Neural progenitor cell (in vitro differentiated cells): ENCODE data around the gene CCL23.

Source experiments
- EZH2 ChIP-seq: fragments of 200-600 bp; sonication (generic); IDR thresholded peaks from 2 replicates; pipeline ENCODE4 v1.6.1; 2017; ENCODE audit warnings: antibody characterized with exemption, mild to moderate bottlenecking, moderate library complexity
- TF ChIP-seq, protein P1 (sequence below): fragments of 200-600 bp; sonication (generic); IDR thresholded peaks from 2 replicates; pipeline ENCODE4 v1.5.1; 2017; ENCODE audit warnings: antibody characterized with exemption, mild to moderate bottlenecking

DNA sequence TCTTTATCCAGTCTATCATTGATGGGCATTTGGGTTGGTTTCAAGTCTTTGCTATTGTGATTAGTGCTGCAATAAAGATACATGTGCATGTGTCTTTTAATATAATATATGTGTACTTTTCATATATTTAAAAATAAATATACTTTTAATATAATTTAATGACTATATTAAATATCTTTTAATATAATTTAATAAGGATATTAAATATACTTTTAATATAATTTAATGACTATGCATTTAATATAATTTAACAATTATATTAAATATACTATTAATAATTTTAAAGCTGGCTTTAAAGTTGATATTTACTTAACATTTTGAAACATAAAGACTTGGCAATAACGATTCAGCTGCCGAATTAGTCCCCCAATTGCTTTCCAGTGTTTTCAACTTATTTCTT, 1.2 kb downstream of the CCL23 start:
- TF ChIP-seq, protein P1, sequence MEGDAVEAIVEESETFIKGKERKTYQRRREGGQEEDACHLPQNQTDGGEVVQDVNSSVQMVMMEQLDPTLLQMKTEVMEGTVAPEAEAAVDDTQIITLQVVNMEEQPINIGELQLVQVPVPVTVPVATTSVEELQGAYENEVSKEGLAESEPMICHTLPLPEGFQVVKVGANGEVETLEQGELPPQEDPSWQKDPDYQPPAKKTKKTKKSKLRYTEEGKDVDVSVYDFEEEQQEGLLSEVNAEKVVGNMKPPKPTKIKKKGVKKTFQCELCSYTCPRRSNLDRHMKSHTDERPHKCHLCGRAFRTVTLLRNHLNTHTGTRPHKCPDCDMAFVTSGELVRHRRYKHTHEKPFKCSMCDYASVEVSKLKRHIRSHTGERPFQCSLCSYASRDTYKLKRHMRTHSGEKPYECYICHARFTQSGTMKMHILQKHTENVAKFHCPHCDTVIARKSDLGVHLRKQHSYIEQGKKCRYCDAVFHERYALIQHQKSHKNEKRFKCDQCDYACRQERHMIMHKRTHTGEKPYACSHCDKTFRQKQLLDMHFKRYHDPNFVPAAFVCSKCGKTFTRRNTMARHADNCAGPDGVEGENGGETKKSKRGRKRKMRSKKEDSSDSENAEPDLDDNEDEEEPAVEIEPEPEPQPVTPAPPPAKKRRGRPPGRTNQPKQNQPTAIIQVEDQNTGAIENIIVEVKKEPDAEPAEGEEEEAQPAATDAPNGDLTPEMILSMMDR = no peak
- no peak for TF ChIP-seq EZH2
